Neural progenitor cell (in vitro differentiated cells): ENCODE measurements around the gene LDLRAD4. TPM values are rescaled to one million over a fixed set of nuclear protein-coding genes. Genes with fewer than 3 reads are reported as not detected.

Source experiments
- DNase-seq: peaks from one replicate; pipeline ENCODE4 v3.0.0-alpha.2; 2016; ENCODE audit warnings: low spot score
- H2AFZ ChIP-seq: fragments of 200-600 bp; sonication (generic); replicated peaks from 2 replicates; pipeline ENCODE4 v1.6.1; 2016; ENCODE audit warnings: antibody characterized with exemption
- H3F3A ChIP-seq: fragments of 200-600 bp; sonication (generic); 2 replicates; pipeline ENCODE4 v1.6.1; 2016; ENCODE audit warnings: antibody characterized with exemption, low read depth
- H3K27ac ChIP-seq: fragments of 200-600 bp; sonication (generic); 2 replicates; pipeline ENCODE4 v1.5.1; 2016; ENCODE audit warnings: mild to moderate bottlenecking
- H3K27me3 ChIP-seq: fragments of 200-600 bp; sonication (generic); 2 replicates; pipeline ENCODE4 v1.6.1; 2016; ENCODE audit warnings: mild to moderate bottlenecking, moderate library complexity
- H3K36me3 ChIP-seq: fragments of 200-600 bp; sonication (generic); 2 replicates; pipeline ENCODE4 v1.5.1; 2016
- H3K4me1 ChIP-seq: fragments of 200-600 bp; sonication (generic); 2 replicates; pipeline ENCODE4 v1.6.1; 2016; ENCODE audit warnings: mixed run types
- H3K4me2 ChIP-seq: fragments of 200-600 bp; sonication (generic); 2 replicates; pipeline ENCODE4 v1.6.1; 2016
- H3K4me3 ChIP-seq: fragments of 200-600 bp; sonication (generic); 2 replicates; pipeline ENCODE4 v1.5.1; 2016
- H3K79me2 ChIP-seq: fragments of 200-600 bp; sonication (generic); 2 replicates; pipeline ENCODE4 v1.6.1; 2016; ENCODE audit warnings: low read depth
- H3K9ac ChIP-seq: fragments of 200-600 bp; sonication (generic); 2 replicates; pipeline ENCODE4 v1.6.1; 2016
- H3K9me3 ChIP-seq: fragments of 200-600 bp; sonication (generic); 2 replicates; pipeline ENCODE4 v1.5.1; 2016; ENCODE audit warnings: low read depth
- H4K20me1 ChIP-seq: fragments of 200-600 bp; sonication (generic); 2 replicates; pipeline ENCODE4 v1.6.1; 2016; ENCODE audit warnings: low read depth
- H3K27ac Mint-ChIP-seq: 3 replicates; pipeline ENCODE4 v1.8.0; 2021; ENCODE audit warnings: mixed read lengths
- H3K27me3 Mint-ChIP-seq: 2 replicates; pipeline ENCODE4 v1.8.0; 2022; ENCODE audit warnings: low read depth, mild to moderate bottlenecking, inconsistent platforms, moderate library complexity, mixed read lengths; ENCODE audit not compliant: insufficient read depth
- H3K36me3 Mint-ChIP-seq: 3 replicates; pipeline ENCODE4 v1.8.0; 2021; ENCODE audit warnings: mixed read lengths
- H3K4me1 Mint-ChIP-seq: 3 replicates; pipeline ENCODE4 v1.8.0; 2021; ENCODE audit warnings: mixed read lengths
- H3K4me3 Mint-ChIP-seq: 3 replicates; pipeline ENCODE4 v1.8.0; 2021; ENCODE audit warnings: mild to moderate bottlenecking, moderate library complexity, mixed read lengths
- H3K9me3 Mint-ChIP-seq: 3 replicates; pipeline ENCODE4 v1.8.0; 2020; ENCODE audit warnings: mixed read lengths
- EZH2 ChIP-seq: fragments of 200-600 bp; sonication (generic); IDR thresholded peaks from 2 replicates; pipeline ENCODE4 v1.6.1; 2017; ENCODE audit warnings: antibody characterized with exemption, mild to moderate bottlenecking, moderate library complexity
- EZH2phosphoT487 ChIP-seq: fragments of 200-600 bp; sonication (generic); IDR thresholded peaks from 2 replicates; pipeline ENCODE4 v1.6.1; 2017; ENCODE audit warnings: antibody characterized with exemption
- total RNA-seq: library from RNA; depleted of rRNA; stranded (reverse); fragments of >200 nt; gene quantifications from 2 replicates; pipeline ENCODE4 v1.2.3, GENCODE V29; 2015; ENCODE audit warnings: low replicate concordance
- TF ChIP-seq, protein P1 (sequence below): fragments of 200-600 bp; sonication (generic); IDR thresholded peaks from 2 replicates; pipeline ENCODE4 v1.5.1; 2017; ENCODE audit warnings: antibody characterized with exemption, mild to moderate bottlenecking

Gene LDLRAD4
- total RNA-seq, 1 donor from 2014 or later = 0.65 TPM

GRCh38 chr18:13279181-13280069, 60.9 kb downstream of the LDLRAD4 start:
- DNase-seq = no peak
- H3K27ac Mint-ChIP-seq = peak overlapping the region; percentile 76
- H3K27me3 ChIP-seq = no peaks in the 10 kb centered on the region
- peaks cover 2% of the 10 kb centered on the region for H3K27me3 Mint-ChIP-seq
- H3K9me3 ChIP-seq = no peaks in the 10 kb centered on the region
- peak overlapping the region; percentile 57 for H3K4me2 ChIP-seq
- no peak for TF ChIP-seq EZH2phosphoT487
- TF ChIP-seq, protein P1, sequence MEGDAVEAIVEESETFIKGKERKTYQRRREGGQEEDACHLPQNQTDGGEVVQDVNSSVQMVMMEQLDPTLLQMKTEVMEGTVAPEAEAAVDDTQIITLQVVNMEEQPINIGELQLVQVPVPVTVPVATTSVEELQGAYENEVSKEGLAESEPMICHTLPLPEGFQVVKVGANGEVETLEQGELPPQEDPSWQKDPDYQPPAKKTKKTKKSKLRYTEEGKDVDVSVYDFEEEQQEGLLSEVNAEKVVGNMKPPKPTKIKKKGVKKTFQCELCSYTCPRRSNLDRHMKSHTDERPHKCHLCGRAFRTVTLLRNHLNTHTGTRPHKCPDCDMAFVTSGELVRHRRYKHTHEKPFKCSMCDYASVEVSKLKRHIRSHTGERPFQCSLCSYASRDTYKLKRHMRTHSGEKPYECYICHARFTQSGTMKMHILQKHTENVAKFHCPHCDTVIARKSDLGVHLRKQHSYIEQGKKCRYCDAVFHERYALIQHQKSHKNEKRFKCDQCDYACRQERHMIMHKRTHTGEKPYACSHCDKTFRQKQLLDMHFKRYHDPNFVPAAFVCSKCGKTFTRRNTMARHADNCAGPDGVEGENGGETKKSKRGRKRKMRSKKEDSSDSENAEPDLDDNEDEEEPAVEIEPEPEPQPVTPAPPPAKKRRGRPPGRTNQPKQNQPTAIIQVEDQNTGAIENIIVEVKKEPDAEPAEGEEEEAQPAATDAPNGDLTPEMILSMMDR = no peak
- no peak for TF ChIP-seq EZH2
- H3K4me3 ChIP-seq = no peak overlapping the region
- H3K79me2 ChIP-seq = no peaks in the 10 kb centered on the region
- H3F3A ChIP-seq = peaks cover 14% of the 10 kb centered on the region
- H3K4me1 Mint-ChIP-seq = peaks cover 35% of the 10 kb centered on the region
- peaks cover 20% of the 10 kb centered on the region for H3K9me3 Mint-ChIP-seq
- H3K4me3 Mint-ChIP-seq = no peak overlapping the region
- no peaks in the 10 kb centered on the region for H3K36me3 ChIP-seq
- H3K27ac ChIP-seq = peak overlapping the region; percentile 54
- H2AFZ ChIP-seq = no peak overlapping the region
- peaks cover 5% of the 10 kb centered on the region for H3K36me3 Mint-ChIP-seq
- H3K4me1 ChIP-seq = peaks cover 15% of the 10 kb centered on the region
- H3K9ac ChIP-seq = no peak overlapping the region
- H4K20me1 ChIP-seq = no peaks in the 10 kb centered on the region

DNA sequence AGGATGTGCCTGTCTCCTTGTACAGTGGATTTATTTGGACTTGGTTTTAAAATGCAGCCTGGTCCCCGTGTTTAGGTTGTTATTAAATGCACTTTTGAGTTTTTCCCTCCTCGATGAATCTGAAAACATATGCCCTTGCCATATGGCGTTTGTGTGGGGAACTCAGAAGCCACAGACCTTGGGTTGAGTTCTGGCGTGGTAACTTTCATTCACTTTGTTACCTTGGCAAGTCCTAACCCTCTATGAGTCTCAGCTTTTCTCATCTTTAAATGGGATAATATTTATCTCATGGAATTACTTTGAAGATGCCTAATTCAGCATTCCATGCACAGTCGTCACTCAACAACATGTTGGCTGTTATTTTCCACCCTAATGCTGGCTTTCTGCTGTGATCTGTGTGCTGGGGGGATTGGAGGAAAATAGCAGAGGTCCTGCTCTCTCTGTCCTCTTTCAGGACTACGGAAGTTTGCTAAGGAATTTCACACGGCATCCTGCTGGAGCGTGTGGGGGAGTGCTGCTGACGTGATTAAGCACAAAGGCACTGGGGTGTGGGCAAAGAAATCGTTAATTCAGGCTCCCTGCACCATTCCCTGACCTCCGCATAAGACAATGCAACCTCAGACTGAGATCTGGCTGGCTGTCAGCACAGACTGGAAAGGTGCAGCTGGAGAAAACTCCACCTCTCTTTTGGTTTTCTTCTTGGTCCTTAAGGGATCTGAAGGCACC, 61.7 kb downstream of the LDLRAD4 start:
- H3K4me1 ChIP-seq = peaks cover 15% of the 10 kb centered on the region
- Mint-ChIP-seq H3K4me3 (peak overlapping the region; percentile 47), H3K9me3 (peaks cover 20% of the 10 kb centered on the region), H3K36me3 (peaks cover 5% of the 10 kb centered on the region), H3K27ac (peak overlapping the region; percentile 76), H3K27me3 (peaks cover 2% of the 10 kb centered on the region), H3K4me1 (peaks cover 36% of the 10 kb centered on the region)
- H3K36me3 ChIP-seq = no peaks in the 10 kb centered on the region
- no peaks in the 10 kb centered on the region for H4K20me1 ChIP-seq
- no peak overlapping the region for H2AFZ ChIP-seq
- H3K4me2 ChIP-seq = peak overlapping the region; percentile 57
- no peak overlapping the region for H3K4me3 ChIP-seq
- peak; percentile 89 for DNase-seq
- no peak overlapping the region for H3K9ac ChIP-seq
- no peaks in the 10 kb centered on the region for H3K9me3 ChIP-seq
- no peaks in the 10 kb centered on the region for H3K79me2 ChIP-seq
- H3K27ac ChIP-seq = peak overlapping the region; percentile 54
- H3F3A ChIP-seq = peaks cover 14% of the 10 kb centered on the region
- TF ChIP-seq EZH2 (no peak), EZH2phosphoT487 (no peak)
- TF ChIP-seq, protein P1 = no peak
- H3K27me3 ChIP-seq = no peaks in the 10 kb centered on the region

DNA sequence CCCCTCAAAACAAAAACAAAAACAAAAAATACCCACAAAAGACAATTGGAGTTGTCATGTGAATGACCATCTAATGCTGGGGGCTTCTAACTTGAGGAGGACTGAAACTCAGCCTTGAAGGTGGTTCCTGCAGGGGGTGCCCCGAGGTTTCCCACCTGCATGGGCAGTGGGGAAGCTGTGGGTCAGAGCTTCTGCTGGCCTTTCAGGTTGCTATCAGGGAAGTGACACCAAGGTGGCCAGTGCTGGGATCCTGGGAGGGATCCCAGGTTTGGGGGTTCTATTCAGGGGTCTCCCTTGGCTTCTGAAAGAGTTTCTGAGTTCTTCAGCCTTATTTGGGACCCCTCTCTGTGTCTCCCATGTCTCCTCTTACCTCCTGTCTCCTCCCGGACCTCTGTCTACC, 62.8 kb downstream of the LDLRAD4 start:
- H3K36me3 ChIP-seq = no peaks in the 10 kb centered on the region
- no peaks in the 10 kb centered on the region for H3K27me3 ChIP-seq
- H3K27me3 Mint-ChIP-seq = peaks cover 2% of the 10 kb centered on the region
- H3K27ac ChIP-seq = no peak overlapping the region
- H4K20me1 ChIP-seq = no peaks in the 10 kb centered on the region
- peaks cover 20% of the 10 kb centered on the region for H3K9me3 Mint-ChIP-seq
- H2AFZ ChIP-seq = no peak overlapping the region
- no peak overlapping the region for H3K9ac ChIP-seq
- peaks cover 5% of the 10 kb centered on the region for H3K36me3 Mint-ChIP-seq
- H3K4me3 Mint-ChIP-seq = no peak overlapping the region
- peaks cover 15% of the 10 kb centered on the region for H3K4me1 ChIP-seq
- peaks cover 36% of the 10 kb centered on the region for H3K4me1 Mint-ChIP-seq
- no peak for DNase-seq
- H3F3A ChIP-seq = peaks cover 14% of the 10 kb centered on the region
- H3K4me3 ChIP-seq = no peak overlapping the region
- peak overlapping the region; percentile 76 for H3K27ac Mint-ChIP-seq
- TF ChIP-seq EZH2phosphoT487 (no peak), EZH2 (no peak)
- TF ChIP-seq, protein P1 = no peak
- H3K4me2 ChIP-seq = no peak overlapping the region
- H3K79me2 ChIP-seq = no peaks in the 10 kb centered on the region
- no peaks in the 10 kb centered on the region for H3K9me3 ChIP-seq
